ENCODE results near the gene RBBP6. TPM values are rescaled to one million over a fixed set of nuclear protein-coding genes. Genes with fewer than 3 reads are reported as not detected.
A peak's percentile ranks its signal among the peaks of the same experiment; 100 is the strongest.

The RBBP6 gene
- total and polyA plus RNA-seq, 9 of the 15 experiments (the other 6 are each of a cell fraction or from before 2014, with no cell fraction given) = 19.2 to 76.6 (median 42.7) TPM

DNA sequence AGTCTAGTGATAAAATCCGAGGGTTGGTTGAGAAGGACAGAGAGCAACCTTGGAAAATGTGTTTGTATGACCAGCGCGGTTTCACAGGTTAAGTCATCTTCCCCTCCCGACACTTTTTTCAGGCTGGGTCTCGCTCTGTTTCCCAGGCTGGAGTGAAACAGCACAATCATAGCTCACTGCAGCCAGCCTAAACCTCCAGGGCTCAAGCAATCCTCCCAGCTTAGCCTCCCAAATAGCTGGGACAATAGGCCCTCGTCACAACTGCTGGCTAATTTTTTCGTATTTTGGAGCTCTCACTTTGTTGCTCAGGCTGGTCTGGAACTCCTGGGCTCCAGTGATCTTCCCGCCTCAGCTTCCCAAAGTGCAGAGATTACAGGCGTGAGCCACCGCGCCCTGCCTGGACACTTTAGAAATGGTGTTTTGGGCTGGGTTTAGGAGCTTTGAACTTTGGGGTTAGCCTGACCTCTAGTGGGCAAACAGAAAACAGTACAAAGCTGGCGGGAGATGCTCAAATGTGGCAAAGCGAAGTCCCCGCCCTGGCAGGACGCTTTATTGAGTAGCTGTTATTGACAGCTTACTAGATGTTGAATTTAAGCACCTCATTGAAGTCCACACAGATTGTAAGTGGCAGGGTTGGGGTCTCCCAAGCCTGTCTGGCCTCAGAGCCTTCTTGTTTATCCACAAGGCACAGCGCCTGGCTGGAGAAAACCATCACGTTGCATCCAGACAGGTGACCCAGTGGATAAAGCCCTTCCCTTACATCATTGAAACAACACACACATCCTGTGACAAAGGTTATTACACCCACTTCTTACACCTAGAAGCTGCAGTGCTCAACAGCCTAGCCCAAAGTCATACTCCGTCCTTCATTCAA lies 34.7 kb upstream of the RBBP6 start (continued):
- TF ChIP-seq TOE1 (IDR thresholded peaks at IDR 0.05; ENCODE audit: borderline replicate concordance) (no peak), TOE1 (CRISPR knock-in tag; IDR thresholded peaks at IDR 0.05; ENCODE audit: borderline replicate concordance, low read depth) (no peak), SAFB (IDR thresholded peaks at IDR 0.05; ENCODE audit: borderline replicate concordance, low read depth, low read length) (no peak), SNRNP70 (optimal IDR thresholded peaks at IDR 0.05; ENCODE audit: low read depth, low read length) (no peak), ZKSCAN3 (CRISPR knock-in tag; IDR thresholded peaks at IDR 0.05) (no peak), DPF2 (IDR thresholded peaks at IDR 0.05) (no peak), SIN3B (IDR thresholded peaks at IDR 0.05; ENCODE audit: low read depth) (no peak), ZNF12 (CRISPR knock-in tag; IDR thresholded peaks at IDR 0.05) (no peak), CXXC5 (CRISPR knock-in tag; IDR thresholded peaks at IDR 0.05) (no peak), RCOR1 (IDR thresholded peaks at IDR 0.05; ENCODE audit: borderline replicate concordance in 1 of 2, low read depth in 2 of 2, low read length in 2 of 2) (peak in 1 of 2 experiments; percentile 53; a peak in 1 of 4 replicates), HOXB6 (CRISPR knock-in tag; IDR thresholded peaks at IDR 0.05; ENCODE audit: borderline replicate concordance) (no peak), ZNF224 (CRISPR knock-in tag; IDR thresholded peaks at IDR 0.05) (no peak), SMAD1 (IDR thresholded peaks at IDR 0.05; ENCODE audit: low read depth, low read length, partially characterized antibody) (no peak), EP400 (IDR thresholded peaks at IDR 0.05) (no peak), POLR3A (IDR thresholded peaks at IDR 0.05; ENCODE audit: borderline replicate concordance, extremely low read depth, insufficient read depth, insufficient read length) (no peak), ZFPM2 (CRISPR knock-in tag; IDR thresholded peaks at IDR 0.05) (no peak), ZNF282 (CRISPR knock-in tag; IDR thresholded peaks at IDR 0.05) (no peak)
- TF ChIP-seq, protein P1, sequence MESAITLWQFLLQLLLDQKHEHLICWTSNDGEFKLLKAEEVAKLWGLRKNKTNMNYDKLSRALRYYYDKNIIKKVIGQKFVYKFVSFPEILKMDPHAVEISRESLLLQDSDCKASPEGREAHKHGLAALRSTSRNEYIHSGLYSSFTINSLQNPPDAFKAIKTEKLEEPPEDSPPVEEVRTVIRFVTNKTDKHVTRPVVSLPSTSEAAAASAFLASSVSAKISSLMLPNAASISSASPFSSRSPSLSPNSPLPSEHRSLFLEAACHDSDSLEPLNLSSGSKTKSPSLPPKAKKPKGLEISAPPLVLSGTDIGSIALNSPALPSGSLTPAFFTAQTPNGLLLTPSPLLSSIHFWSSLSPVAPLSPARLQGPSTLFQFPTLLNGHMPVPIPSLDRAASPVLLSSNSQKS (CRISPR knock-in tag; IDR thresholded peaks at IDR 0.05) = no peak
- TF ChIP-seq, protein P2, sequence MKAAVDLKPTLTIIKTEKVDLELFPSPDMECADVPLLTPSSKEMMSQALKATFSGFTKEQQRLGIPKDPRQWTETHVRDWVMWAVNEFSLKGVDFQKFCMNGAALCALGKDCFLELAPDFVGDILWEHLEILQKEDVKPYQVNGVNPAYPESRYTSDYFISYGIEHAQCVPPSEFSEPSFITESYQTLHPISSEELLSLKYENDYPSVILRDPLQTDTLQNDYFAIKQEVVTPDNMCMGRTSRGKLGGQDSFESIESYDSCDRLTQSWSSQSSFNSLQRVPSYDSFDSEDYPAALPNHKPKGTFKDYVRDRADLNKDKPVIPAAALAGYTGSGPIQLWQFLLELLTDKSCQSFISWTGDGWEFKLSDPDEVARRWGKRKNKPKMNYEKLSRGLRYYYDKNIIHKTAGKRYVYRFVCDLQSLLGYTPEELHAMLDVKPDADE (conservative IDR thresholded peaks at IDR 0.05; ENCODE audit: control insufficient read depth, low read depth, low read length) = no peak
- TF ChIP-seq, protein P3, sequence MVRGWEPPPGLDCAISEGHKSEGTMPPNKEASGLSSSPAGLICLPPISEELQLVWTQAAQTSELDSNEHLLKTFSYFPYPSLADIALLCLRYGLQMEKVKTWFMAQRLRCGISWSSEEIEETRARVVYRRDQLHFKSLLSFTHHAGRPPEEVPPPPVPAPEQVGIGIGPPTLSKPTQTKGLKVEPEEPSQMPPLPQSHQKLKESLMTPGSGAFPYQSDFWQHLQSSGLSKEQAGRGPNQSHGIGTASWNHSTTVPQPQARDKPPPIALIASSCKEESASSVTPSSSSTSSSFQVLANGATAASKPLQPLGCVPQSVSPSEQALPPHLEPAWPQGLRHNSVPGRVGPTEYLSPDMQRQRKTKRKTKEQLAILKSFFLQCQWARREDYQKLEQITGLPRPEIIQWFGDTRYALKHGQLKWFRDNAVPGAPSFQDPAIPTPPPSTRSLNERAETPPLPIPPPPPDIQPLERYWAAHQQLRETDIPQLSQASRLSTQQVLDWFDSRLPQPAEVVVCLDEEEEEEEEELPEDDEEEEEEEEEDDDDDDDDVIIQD (CRISPR knock-in tag; IDR thresholded peaks at IDR 0.05) = no peak
- TF ChIP-seq, protein P4, sequence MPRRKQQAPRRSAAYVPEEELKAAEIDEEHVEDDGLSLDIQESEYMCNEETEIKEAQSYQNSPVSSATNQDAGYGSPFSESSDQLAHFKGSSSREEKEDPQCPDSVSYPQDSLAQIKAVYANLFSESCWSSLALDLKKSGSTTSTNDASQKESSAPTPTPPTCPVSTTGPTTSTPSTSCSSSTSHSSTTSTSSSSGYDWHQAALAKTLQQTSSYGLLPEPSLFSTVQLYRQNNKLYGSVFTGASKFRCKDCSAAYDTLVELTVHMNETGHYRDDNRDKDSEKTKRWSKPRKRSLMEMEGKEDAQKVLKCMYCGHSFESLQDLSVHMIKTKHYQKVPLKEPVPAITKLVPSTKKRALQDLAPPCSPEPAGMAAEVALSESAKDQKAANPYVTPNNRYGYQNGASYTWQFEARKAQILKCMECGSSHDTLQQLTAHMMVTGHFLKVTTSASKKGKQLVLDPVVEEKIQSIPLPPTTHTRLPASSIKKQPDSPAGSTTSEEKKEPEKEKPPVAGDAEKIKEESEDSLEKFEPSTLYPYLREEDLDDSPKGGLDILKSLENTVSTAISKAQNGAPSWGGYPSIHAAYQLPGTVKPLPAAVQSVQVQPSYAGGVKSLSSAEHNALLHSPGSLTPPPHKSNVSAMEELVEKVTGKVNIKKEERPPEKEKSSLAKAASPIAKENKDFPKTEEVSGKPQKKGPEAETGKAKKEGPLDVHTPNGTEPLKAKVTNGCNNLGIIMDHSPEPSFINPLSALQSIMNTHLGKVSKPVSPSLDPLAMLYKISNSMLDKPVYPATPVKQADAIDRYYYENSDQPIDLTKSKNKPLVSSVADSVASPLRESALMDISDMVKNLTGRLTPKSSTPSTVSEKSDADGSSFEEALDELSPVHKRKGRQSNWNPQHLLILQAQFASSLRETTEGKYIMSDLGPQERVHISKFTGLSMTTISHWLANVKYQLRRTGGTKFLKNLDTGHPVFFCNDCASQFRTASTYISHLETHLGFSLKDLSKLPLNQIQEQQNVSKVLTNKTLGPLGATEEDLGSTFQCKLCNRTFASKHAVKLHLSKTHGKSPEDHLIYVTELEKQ (CRISPR knock-in tag; IDR thresholded peaks at IDR 0.05) = no peak
